ENCODE data around the gene AHCYL2. TPM values are rescaled to one million over a fixed set of nuclear protein-coding genes. Genes with fewer than 3 reads are reported as not detected.

The AHCYL2 gene
- total RNA-seq, 4 donors from 2014 or later, result 14.7 to 22.6 (median 16.9) TPM

GRCh38 chr7:129367700-129368388 lies 143.0 kb downstream of the AHCYL2 start:
- no peak for TF ChIP-seq CTCF (IDR thresholded peaks at IDR 0.05; ENCODE audit: low read depth)

GRCh38 chr7:129368389-129368986 lies 143.7 kb downstream of the AHCYL2 start:
- TF ChIP-seq CTCF (IDR thresholded peaks at IDR 0.05; ENCODE audit: low read depth), result no peak

DNA sequence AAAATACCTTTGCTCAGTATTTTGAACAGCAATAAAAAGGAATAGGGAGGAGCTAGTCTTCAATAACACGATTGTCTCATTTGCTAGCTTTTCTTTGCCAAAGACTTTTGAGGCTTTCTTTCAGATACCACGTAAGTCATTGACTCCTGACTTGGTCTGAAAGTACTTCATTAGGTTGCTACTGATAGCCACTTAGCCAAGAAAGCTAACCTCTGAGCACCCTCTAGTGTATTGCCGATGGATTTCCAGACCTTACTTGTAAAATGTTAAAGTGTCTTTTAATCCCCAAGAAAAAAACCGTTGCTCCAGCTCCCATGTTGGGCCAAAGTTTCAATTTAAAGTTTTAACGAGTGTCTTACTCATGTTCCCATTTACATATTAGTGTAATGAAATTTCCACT lies 146.0 kb downstream of the AHCYL2 start:
- no peak for TF ChIP-seq CTCF (IDR thresholded peaks at IDR 0.05; ENCODE audit: low read depth)

GRCh38 chr7:129371487-129371886 lies 146.7 kb downstream of the AHCYL2 start:
- no peak for TF ChIP-seq CTCF (IDR thresholded peaks at IDR 0.05; ENCODE audit: low read depth)

DNA sequence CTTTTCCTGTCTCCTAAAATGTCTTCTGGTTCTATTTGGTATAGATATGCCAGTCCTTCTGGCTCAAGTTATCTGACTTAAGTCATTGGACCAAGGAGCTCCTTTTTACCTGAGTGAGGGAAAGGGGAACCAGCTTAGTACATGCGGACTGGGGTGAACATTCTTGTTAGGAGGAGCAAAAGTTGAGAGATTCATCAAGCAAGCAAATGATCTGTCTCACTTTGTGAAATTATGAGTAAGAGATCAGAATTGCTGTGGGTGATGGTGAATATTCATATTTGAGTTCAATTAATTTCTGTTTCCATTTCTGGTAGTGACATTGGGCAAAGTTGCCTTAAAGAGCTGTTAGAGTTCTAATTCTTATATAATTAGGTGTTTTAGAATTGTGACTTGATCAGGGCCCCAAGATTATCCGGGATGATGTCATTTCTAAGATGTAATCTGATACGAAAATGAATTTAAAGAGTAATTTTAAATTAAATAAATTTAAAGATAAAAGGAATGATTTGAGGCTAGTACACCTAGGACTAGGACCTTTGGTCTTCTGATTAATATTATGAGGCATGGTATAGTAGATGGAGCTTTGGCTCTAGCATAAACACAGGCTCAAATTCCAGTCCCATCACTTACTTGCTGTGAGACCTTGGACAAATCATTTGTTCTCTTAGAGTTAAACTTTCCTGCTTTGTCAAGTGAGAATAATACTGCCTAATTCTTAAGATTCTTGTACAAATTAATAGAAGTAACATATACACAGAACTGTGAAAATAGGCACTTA lies 149.0 kb downstream of the AHCYL2 start:
- no peak for TF ChIP-seq CTCF (IDR thresholded peaks at IDR 0.05; ENCODE audit: low read depth)

DNA sequence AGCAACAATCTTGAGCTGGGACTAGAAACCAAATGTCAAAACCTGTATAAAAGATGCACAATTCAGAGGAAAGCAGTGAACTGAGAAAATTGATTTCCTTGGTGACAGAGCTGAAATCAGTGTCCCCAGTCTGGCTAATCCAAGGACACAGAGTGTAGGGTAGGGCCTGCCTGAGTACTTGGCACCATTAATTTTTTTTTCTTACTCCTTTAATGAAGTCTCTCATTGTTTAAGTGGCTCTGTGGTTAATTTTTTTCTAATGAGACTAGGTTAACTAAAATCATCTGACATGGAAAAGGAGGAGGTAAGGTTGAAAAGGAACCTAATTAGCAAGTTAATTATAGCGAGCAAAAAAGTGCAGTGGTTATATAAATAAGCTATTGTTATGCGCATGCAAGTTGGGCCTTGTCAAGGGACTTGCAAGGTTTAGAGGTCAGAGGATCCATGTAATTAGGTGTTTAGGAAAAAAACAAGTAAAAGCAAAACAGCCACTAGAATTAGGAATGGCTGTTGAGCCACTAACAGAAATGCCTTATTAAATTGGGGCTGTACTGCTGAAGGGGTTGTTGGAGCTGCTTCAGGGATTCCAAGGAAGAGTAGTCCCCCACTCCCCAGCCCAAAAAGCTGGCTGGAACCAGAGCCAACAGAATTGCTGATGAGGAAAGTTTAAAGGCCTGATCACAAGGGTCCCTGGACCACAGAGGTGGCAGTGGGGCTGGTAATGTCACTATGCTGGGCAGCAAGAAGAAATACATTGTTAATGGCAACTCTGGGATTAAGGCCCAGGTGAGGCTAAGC lies 150.5 kb downstream of the AHCYL2 start:
- TF ChIP-seq CTCF (IDR thresholded peaks at IDR 0.05; ENCODE audit: low read depth), result no peak
